GM10266 (cell line): Measurements from ENCODE around the gene DAZAP1.
"Not testable (repeated sequence)": the region's sequence is repeated elsewhere in the genome, so short reads cannot be mapped to it uniquely, and the experiment has no call there.

Source experiments
- DNase-seq: peaks from one replicate; pipeline ENCODE4 v3.0.0; 2012; ENCODE audit errors: extremely low spot score
- TF ChIP-seq, protein P1 (sequence below): IDR thresholded peaks from 2 replicates; pipeline ENCODE4 v1.5.1; 2012; ENCODE audit warnings: mild to moderate bottlenecking, low read depth; ENCODE audit not compliant: control insufficient read depth, insufficient read depth; ENCODE audit errors: missing control alignments

DAZAP1 gene

DNA sequence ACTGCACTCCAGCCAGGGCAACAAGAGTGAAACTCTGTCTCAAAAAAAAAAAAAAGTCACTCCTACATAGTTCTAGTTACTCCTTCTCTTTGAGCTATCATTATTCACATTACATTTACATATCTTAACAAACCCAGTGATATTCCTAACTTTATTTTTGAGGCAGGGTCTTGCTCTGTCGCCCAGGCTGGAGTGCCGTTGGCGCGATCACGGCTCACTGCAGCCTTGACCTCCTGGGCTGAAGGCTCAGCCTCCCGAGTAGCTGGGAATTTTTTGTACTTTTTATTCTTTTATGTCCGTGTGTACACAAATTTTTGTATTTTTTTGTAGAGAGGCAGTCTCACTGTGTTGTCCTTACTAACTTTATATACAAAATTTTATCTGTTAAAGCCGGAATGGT lies 30.2 kb downstream of the DAZAP1 start:
- TF ChIP-seq, protein P1, sequence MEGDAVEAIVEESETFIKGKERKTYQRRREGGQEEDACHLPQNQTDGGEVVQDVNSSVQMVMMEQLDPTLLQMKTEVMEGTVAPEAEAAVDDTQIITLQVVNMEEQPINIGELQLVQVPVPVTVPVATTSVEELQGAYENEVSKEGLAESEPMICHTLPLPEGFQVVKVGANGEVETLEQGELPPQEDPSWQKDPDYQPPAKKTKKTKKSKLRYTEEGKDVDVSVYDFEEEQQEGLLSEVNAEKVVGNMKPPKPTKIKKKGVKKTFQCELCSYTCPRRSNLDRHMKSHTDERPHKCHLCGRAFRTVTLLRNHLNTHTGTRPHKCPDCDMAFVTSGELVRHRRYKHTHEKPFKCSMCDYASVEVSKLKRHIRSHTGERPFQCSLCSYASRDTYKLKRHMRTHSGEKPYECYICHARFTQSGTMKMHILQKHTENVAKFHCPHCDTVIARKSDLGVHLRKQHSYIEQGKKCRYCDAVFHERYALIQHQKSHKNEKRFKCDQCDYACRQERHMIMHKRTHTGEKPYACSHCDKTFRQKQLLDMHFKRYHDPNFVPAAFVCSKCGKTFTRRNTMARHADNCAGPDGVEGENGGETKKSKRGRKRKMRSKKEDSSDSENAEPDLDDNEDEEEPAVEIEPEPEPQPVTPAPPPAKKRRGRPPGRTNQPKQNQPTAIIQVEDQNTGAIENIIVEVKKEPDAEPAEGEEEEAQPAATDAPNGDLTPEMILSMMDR, result no peak

DNA sequence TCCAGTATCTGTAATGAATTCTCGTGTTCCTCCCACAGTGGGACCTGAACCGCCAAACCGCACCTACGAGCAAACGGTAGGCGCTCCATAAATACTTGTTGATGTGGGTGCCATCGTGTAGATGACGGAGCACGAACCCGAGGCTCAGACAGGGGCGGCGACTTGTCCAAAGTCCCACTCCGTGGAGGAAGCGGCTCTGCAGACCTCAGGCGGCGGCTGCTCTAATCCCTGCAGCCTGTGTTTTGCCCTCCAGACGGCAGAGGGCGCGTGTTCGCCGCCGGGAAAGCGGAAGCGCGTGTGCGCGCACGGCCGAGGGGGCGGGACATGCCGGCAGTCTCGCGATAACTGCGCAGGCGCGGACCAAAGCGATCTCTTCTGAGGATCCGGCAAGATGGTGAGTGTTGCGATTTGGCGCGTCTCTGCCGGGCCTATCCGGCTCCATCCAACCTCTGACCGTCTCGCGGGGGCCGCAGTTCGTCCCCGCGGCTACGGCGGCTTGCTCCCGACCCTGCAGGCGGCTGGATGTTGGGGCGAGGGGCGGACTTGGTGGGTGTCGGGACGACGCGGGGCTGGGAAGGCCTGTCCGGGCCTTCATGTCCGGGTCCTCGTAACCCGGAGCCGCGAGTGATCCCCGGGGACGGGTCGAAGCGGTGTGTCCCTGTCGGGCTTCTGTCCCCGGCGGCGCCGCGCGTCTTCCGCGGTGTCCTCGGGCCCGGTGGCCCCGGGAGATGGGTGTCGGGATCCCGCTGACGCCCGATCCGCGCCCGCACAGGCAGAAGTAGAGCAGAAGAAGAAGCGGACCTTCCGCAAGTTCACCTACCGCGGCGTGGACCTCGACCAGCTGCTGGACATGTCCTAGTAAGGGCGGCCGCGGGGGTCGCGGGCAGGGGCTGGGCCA lies 30.9 kb downstream of the DAZAP1 start, which contains the start of gene RPS15:
TSS of gene RPS15 (plus strand) at position 362 of the 898 bp plus-strand sequence. CDS start at position 392, 30 bp downstream.
- peak; percentile 99 for DNase-seq
- TF ChIP-seq, protein P1, result peak; percentile 100

More for the DNA sequence above, 30.2 kb downstream of the DAZAP1 start:
- no peak for DNase-seq

DNA sequence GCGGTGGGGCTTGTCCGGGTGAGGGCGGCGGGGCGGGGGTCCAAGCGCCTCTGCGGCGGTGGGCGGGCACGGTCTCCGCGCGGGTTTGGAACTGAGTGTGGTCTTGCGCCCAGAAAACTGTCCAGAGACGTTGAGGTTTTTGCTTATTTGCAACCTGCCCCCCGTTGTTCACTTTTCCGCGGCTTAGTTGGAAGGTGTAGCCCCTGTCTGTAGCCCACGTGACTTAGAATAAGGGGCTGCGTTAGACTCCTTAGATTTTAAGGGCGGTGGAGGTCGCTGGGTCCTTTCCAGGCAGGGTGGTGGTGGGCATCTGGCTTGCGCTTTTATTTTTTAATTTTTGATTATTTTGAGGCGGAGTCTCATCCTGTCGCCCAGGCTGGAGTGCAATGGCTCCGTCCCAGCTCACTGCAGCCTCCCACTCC lies 31.6 kb downstream of the DAZAP1 start:
- TF ChIP-seq, protein P1, result no peak
- DNase-seq, result no peak

DNA sequence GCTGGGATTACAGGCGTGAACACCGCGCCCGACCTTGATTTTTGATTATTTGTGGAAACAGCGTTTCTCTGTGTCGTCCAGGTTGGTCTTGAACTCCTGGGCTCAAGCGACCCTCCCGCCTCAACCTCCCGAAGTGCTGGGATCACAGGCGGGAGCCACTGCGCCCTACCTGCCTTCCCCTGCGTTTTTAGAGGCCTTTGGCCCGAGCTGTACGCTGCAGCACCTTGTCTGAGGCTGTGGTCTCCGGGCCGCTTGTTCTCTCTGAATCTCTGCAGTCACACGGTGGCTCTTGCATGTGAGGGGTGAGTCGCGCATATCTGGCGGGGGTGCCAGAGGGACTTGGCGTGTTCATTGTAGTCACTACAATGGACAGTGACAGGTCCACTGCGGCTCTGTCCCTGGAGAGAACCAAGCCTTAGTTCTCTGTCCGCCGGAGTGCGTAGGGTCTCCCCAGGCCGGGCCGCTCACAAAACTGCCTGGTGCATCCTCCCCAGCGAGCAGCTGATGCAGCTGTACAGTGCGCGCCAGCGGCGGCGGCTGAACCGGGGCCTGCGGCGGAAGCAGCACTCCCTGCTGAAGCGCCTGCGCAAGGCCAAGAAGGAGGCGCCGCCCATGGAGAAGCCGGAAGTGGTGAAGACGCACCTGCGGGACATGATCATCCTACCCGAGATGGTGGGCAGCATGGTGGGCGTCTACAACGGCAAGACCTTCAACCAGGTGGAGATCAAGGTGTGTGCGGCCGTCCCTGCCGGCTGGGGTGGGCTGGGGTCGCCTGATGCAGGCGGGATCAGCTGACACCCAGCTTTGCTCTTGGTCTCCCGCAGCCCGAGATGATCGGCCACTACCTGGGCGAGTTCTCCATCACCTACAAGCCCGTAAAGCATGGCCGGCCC lies 32.4 kb downstream of the DAZAP1 start:
- DNase-seq, result not testable (repeated sequence)

DNA sequence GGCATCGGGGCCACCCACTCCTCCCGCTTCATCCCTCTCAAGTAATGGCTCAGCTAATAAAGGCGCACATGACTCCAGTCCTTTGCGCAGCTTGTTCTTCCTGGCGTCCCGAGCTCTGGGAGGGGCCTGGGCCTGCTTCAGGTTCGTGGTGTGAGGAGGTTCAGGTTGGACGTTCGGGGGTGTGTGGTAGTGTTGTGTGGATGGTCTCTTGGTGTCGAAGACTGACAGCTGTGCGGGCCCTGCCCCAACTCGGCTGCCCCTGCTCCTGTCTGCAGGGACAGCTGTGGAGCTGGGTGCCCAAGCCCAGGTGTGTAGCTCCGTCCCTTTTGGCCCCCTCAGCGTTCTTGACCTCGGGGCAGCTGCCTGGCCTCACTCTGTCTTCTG lies 33.0 kb downstream of the DAZAP1 start:
- TF ChIP-seq, protein P1, result no peak
- DNase-seq, result no peak

DNA sequence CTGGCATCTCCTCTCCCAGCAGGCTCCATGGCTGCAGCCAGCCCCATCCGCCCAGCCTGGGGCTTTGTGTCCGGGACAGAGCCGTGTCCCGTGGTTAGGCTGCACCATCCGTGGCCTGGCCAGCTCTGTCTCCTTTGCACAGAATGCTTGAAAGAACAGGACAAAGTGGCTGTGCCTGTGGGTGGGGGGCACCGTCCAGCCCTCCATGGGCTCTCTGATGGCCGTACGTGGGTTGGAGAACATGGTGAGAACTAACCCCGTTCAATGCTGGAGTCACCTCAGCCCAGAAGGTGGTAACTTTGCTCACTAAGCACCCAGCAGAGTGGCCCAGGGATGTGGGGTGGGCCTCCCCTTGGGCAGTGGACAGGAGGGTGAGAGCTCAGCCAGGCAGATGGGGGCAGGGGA lies 33.6 kb downstream of the DAZAP1 start:
- TF ChIP-seq, protein P1, result no peak
- no peak for DNase-seq

DNA sequence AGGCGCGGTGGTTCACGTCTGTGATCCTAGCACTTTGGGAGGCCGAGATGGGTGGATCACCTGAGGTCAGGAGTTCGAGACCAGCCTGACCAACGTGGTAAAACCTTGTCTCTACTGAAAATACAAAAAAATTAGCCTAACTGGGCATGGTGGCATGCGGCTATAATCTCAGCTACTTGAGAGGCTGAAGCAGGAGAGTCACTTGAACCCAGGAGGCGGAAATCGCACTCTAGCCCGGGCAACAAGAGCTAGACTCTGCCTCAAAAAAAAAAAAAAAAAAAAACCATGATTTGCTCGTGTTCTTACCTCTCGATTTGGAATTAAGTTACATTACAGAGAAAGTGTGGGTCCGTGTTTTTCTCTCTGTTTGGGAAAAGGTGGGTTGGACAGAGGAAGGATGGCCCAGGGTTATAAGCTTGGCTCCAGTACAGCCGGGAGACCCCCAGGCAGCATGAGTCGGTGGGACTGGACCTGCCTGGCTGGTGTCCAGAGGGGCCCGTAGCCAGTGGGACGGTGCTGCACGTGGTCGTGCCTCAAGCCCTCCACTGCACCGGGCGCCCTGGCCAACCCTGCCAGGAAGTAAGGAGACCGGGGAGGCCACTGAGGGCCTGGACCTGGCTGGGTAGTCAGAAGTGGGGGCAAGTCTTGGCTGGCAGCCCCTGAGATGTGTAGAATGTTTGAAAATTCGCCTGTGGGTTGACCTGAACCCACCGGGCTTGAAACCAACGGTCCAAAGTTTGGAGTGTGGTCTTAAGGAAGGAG lies 34.5 kb downstream of the DAZAP1 start:
- DNase-seq, result no peak
- TF ChIP-seq, protein P1, result no peak
